Measurements from ENCODE around the gene NFIB.

NFIB gene

DNA sequence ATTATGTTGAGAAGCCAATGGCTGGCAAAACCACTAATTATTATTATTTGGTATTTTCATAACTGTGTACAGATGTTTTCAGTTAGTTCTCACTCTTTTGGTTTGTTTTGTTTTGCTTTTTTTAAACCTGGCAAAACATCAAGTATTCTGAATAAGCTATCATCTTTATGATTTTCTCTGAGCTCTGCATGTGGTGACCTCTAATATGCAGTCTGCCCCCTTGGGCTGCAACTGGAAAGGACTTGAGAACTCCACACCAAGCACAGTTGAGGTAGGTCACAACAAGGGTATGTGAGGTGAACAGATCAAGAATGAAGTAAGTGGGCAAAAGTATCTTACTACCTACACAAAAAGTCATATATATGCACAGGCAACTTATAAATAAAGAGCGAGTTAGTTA, 202.2 kb downstream of the NFIB start:
- no peak for DNase-seq (ENCODE audit: low read depth)
- TF ChIP-seq, protein P1, sequence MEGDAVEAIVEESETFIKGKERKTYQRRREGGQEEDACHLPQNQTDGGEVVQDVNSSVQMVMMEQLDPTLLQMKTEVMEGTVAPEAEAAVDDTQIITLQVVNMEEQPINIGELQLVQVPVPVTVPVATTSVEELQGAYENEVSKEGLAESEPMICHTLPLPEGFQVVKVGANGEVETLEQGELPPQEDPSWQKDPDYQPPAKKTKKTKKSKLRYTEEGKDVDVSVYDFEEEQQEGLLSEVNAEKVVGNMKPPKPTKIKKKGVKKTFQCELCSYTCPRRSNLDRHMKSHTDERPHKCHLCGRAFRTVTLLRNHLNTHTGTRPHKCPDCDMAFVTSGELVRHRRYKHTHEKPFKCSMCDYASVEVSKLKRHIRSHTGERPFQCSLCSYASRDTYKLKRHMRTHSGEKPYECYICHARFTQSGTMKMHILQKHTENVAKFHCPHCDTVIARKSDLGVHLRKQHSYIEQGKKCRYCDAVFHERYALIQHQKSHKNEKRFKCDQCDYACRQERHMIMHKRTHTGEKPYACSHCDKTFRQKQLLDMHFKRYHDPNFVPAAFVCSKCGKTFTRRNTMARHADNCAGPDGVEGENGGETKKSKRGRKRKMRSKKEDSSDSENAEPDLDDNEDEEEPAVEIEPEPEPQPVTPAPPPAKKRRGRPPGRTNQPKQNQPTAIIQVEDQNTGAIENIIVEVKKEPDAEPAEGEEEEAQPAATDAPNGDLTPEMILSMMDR (IDR thresholded peaks at IDR 0.05; ENCODE audit: insufficient read depth, low read depth, low read length, missing control alignments), result no peak
- no peak overlapping the region for H3K4me3 ChIP-seq (ENCODE audit: low read depth, low read length)

DNA sequence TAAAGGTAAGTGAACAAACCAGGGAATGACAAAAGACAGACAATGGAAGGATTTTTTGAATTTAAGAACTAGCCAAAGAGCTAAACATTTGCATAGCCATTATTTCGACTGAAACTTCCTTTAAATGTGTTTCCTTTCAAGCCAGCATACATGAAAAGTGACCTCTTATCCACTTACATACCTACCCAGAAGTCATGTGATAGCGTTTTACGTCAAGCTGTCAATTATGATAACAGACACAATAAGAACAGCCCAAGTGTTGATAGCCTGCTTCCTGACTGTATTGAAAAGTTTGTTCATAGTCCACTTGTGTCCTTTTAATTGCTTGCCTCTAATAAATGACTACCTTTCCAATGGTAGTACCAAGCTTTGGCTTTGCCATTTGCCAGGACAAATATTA, 206.0 kb downstream of the NFIB start:
- DNase-seq (ENCODE audit: low read depth), result no peak
- TF ChIP-seq, protein P1 (IDR thresholded peaks at IDR 0.05; ENCODE audit: insufficient read depth, low read depth, low read length, missing control alignments), result no peak
- H3K4me3 ChIP-seq (ENCODE audit: low read depth, low read length), result no peak overlapping the region

DNA sequence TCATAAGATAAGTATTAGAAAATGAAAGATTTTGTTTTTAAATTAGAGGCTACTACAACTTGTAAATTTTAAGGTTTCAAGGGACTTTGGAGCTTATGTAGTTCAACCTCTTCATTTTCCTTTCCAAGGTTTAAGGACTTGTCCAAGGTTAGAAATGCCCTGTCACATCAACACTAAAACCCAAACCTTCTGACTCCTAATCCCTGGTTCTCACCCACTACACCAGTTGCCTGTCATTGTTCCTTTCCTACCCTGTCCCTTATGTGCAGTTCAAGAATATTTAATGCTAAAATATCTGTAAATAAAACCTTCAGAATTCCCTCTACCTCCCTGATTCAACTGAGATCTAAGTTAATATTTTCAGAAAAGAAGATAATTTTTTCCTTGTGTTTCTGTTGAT, 206.4 kb downstream of the NFIB start:
- TF ChIP-seq, protein P1 (IDR thresholded peaks at IDR 0.05; ENCODE audit: insufficient read depth, low read depth, low read length, missing control alignments), result no peak
- no peak for DNase-seq (ENCODE audit: low read depth)
- H3K4me3 ChIP-seq (ENCODE audit: low read depth, low read length), result no peak overlapping the region

DNA sequence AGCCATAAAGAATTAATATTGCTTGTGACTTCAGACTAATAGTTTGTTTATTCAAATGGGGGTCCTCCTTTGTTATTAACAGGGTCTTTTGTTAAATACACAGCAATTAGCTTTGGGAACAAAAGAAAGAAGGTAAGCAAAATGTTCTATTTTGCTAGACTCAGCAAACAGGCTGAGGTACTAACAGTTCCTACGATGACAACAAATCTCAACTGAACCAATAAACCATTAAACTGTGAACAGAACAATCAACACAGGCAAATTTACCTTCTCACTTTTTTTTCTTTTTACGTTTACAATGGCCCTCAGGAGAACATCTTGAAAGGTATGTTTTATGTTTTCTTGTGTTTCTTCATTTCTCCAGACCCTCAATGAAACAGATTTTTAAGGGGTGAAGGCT, 207.2 kb downstream of the NFIB start:
- DNase-seq (ENCODE audit: low read depth), result no peak
- TF ChIP-seq, protein P1 (IDR thresholded peaks at IDR 0.05; ENCODE audit: insufficient read depth, low read depth, low read length, missing control alignments), result no peak
- H3K4me3 ChIP-seq (ENCODE audit: low read depth, low read length), result no peak overlapping the region

DNA sequence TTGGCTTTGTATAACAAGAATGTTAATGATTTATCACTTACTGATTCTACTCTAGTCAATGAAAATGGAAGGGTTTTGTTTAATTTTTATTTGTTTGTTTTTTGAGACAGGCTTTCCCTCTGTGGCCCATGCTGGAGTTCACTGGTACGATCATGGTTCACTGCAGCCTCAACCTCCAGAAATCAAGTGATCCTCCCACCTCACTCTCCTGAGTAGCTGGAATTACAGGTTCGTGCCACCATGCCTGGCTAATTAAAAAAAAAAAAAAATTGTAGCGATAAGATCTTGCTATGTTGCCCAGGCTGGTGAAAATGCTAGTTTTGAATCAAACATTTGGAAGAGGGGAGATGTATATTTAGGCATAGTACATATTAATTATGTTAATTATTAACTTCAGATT, 209.4 kb downstream of the NFIB start:
- H3K4me3 ChIP-seq (ENCODE audit: low read depth, low read length), result no peak overlapping the region
- DNase-seq (ENCODE audit: low read depth), result no peak
- TF ChIP-seq, protein P1 (IDR thresholded peaks at IDR 0.05; ENCODE audit: insufficient read depth, low read depth, low read length, missing control alignments), result no peak

DNA sequence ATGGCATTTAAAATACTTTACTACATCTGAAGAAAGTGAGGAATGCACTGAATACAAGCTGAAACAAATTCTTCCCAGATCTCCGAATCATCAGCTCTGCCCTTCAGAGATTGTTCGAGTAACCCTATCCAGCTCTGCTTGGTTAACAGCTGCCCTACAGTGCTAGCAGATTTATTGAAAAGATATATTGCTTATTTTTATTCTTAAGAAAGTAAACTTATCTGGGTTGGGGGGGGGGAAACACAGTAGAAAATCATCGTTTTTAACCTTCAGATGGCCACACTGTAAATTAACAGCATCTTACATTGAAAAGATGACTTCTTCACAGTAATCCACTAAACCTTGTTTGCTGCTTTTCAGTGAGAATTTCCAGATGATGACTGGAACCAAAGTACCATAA, 210.8 kb downstream of the NFIB start:
- TF ChIP-seq, protein P1 (IDR thresholded peaks at IDR 0.05; ENCODE audit: insufficient read depth, low read depth, low read length, missing control alignments), result no peak
- no peak for DNase-seq (ENCODE audit: low read depth)
- no peak overlapping the region for H3K4me3 ChIP-seq (ENCODE audit: low read depth, low read length)

DNA sequence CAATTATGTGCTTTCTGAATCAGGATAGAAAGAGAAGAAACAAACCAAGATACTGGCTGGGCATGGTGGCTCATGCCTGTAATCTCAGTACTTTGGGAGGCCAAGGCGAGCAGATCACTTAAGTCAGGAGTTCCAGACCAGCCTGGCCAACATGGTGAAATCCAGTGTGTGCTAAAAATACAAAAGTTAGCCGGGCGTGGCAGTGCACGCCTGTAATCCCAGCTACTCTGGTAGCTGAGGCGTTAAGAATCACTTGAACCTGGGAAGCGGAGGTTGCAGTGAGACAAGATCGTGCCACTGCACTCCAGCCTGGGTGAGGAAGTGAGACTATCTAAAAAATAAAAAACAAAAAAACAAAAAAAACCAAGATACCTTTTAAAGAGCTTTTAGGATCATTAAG, 214.2 kb downstream of the NFIB start:
- no peak for DNase-seq (ENCODE audit: low read depth)
- TF ChIP-seq, protein P1 (IDR thresholded peaks at IDR 0.05; ENCODE audit: insufficient read depth, low read depth, low read length, missing control alignments), result no peak
- H3K4me3 ChIP-seq (ENCODE audit: low read depth, low read length), result no peak overlapping the region
